ENCODE measurements around the gene TRIM34. TPM values are rescaled to one million over a fixed set of nuclear protein-coding genes. Genes with fewer than 3 reads are reported as not detected.

Gene TRIM34
- total and polyA plus RNA-seq, 10 of the 15 experiments (the other 5 are each of a cell fraction or from before 2014, with no cell fraction given) = 16.7 to 51.4 (median 21.5) TPM

- no peak for TF ChIP-seq MEF2B (IDR thresholded peaks at IDR 0.05; ENCODE audit: partially characterized antibody, poor library complexity, severe bottlenecking)
- TF ChIP-seq KAT2A (conservative IDR thresholded peaks at IDR 0.05; ENCODE audit: control insufficient read depth, low read depth, low read length) = no peak
These were observed 3.9 kb upstream of the TRIM34 start (continued) for GRCh38 chr11:5620651-5621521.

DNA sequence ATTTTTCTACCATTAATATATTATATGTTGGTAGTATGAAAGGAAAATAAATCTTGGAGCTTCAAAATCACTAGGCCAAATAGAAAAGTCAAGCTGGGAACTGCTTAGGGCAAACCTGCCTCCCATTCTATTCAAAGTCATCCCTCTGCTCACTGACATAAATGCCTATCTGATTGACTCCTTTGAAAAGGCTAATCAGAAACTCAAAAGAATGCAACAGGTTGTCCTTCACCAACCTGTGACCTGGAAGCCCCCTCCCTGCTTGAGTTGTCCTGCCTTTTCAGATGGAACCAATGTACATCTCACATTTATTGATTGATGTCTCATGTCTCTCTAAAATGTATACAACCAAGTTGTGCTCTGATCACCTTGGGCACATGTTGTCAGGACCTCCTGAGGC, 3.2 kb upstream of the TRIM34 start:
- ChIA-PET SMC1A (ENCODE audit: uncharacterized antibody, unreplicated experiment) (interaction anchor here (0.8 to 1.5 kb wide), 4 partner anchors 11 to 732 kb away, joined by 3 to 5 read pairs (median 4); no protein-coding TSS in a partner anchor), CTCF (interaction anchor here (0.9 to 1.5 kb wide), 2 partner anchors 11 to 22 kb away, joined by 3 to 6 read pairs; no protein-coding TSS in a partner anchor), POLR2A (interaction anchor here (1.2 to 1.4 kb wide), 2 partner anchors 11 to 12 kb away, joined by 3 read pairs; no protein-coding TSS in a partner anchor), RAD21 (ENCODE audit: unreplicated experiment) (interaction anchor here (1.6 kb wide), 1 partner anchor 69 kb away, joined by 4 read pairs; the partner anchor contains the start of gene TRIM22)
- no peaks in the 10 kb centered on the region for H3K36me3 ChIP-seq (ENCODE audit: control insufficient read depth in 2 of 2, insufficient read depth in 2 of 2, low read length in 1 of 2)
- TF ChIP-seq KAT2A (conservative IDR thresholded peaks at IDR 0.05; ENCODE audit: control insufficient read depth, low read depth, low read length) (no peak), ZBED1 (IDR thresholded peaks at IDR 0.05; ENCODE audit: borderline replicate concordance) (no peak), RAD51 (IDR thresholded peaks at IDR 0.05) (no peak), MYC (IDR thresholded peaks at IDR 0.05; ENCODE audit: insufficient read depth, insufficient read length, insufficient replicate concordance, low read length, severe bottlenecking) (no peak), RBBP5 (conservative IDR thresholded peaks at IDR 0.05) (no peak), TBL1XR1 (IDR thresholded peaks at IDR 0.05; ENCODE audit: low read depth, low read length) (no peak), RAD21 (IDR thresholded peaks at IDR 0.05; ENCODE audit: insufficient read depth, low read depth, low read length) (no peak), TCF12 (IDR thresholded peaks at IDR 0.05; ENCODE audit: low read depth, low read length) (no peak)
- TF ChIP-seq, protein P1, sequence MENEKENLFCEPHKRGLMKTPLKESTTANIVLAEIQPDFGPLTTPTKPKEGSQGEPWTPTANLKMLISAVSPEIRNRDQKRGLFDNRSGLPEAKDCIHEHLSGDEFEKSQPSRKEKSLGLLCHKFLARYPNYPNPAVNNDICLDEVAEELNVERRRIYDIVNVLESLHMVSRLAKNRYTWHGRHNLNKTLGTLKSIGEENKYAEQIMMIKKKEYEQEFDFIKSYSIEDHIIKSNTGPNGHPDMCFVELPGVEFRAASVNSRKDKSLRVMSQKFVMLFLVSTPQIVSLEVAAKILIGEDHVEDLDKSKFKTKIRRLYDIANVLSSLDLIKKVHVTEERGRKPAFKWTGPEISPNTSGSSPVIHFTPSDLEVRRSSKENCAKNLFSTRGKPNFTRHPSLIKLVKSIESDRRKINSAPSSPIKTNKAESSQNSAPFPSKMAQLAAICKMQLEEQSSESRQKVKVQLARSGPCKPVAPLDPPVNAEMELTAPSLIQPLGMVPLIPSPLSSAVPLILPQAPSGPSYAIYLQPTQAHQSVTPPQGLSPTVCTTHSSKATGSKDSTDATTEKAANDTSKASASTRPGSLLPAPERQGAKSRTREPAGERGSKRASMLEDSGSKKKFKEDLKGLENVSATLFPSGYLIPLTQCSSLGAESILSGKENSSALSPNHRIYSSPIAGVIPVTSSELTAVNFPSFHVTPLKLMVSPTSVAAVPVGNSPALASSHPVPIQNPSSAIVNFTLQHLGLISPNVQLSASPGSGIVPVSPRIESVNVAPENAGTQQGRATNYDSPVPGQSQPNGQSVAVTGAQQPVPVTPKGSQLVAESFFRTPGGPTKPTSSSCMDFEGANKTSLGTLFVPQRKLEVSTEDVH (IDR thresholded peaks at IDR 0.05; ENCODE audit: low read depth, partially characterized antibody) = no peak
- TF ChIP-seq, protein P2, sequence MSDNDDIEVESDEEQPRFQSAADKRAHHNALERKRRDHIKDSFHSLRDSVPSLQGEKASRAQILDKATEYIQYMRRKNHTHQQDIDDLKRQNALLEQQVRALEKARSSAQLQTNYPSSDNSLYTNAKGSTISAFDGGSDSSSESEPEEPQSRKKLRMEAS (IDR thresholded peaks at IDR 0.05; ENCODE audit: low read depth, low read length) = no peak
- TF ChIP-seq, protein P3, sequence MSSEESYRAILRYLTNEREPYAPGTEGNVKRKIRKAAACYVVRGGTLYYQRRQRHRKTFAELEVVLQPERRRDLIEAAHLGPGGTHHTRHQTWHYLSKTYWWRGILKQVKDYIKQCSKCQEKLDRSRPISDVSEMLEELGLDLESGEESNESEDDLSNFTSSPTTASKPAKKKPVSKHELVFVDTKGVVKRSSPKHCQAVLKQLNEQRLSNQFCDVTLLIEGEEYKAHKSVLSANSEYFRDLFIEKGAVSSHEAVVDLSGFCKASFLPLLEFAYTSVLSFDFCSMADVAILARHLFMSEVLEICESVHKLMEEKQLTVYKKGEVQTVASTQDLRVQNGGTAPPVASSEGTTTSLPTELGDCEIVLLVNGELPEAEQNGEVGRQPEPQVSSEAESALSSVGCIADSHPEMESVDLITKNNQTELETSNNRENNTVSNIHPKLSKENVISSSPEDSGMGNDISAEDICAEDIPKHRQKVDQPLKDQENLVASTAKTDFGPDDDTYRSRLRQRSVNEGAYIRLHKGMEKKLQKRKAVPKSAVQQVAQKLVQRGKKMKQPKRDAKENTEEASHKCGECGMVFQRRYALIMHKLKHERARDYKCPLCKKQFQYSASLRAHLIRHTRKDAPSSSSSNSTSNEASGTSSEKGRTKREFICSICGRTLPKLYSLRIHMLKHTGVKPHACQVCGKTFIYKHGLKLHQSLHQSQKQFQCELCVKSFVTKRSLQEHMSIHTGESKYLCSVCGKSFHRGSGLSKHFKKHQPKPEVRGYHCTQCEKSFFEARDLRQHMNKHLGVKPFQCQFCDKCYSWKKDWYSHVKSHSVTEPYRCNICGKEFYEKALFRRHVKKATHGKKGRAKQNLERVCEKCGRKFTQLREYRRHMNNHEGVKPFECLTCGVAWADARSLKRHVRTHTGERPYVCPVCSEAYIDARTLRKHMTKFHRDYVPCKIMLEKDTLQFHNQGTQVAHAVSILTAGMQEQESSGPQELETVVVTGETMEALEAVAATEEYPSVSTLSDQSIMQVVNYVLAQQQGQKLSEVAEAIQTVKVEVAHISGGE (CRISPR knock-in tag; IDR thresholded peaks at IDR 0.05) = no peak
- TF ChIP-seq, protein P4, sequence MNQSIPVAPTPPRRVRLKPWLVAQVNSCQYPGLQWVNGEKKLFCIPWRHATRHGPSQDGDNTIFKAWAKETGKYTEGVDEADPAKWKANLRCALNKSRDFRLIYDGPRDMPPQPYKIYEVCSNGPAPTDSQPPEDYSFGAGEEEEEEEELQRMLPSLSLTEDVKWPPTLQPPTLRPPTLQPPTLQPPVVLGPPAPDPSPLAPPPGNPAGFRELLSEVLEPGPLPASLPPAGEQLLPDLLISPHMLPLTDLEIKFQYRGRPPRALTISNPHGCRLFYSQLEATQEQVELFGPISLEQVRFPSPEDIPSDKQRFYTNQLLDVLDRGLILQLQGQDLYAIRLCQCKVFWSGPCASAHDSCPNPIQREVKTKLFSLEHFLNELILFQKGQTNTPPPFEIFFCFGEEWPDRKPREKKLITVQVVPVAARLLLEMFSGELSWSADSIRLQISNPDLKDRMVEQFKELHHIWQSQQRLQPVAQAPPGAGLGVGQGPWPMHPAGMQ (IDR thresholded peaks at IDR 0.05; ENCODE audit: borderline replicate concordance) = no peak
- H3K27me3 ChIP-seq (replicated peaks in 1 of 2; ENCODE audit: control insufficient read depth in 2 of 2, insufficient read depth in 2 of 2, low read length in 1 of 2) = no peaks in the 10 kb centered on the region
- no peaks in the 10 kb centered on the region for H3K9me3 ChIP-seq (replicated peaks; ENCODE audit: control insufficient read depth, insufficient read depth, low read length)
- no peak overlapping the region for H3K27ac ChIP-seq (ENCODE audit: control insufficient read depth, insufficient read depth)
- no peak overlapping the region for H3K4me3 ChIP-seq
- intact Hi-C loops (cut with micrococcal nuclease; ENCODE audit: unreplicated experiment) (no loop called here), in situ Hi-C loops (cut with MboI) (loop anchor here (10.0 kb wide), 1 partner anchor 1123 kb away; no protein-coding TSS in a partner anchor)
- peaks cover 2% of the 10 kb centered on the region; the same call in 1 of the 2 replicates for H3K4me1 ChIP-seq (ENCODE audit: control insufficient read depth, insufficient read depth, low read length)
- H3K79me2 ChIP-seq (ENCODE audit: control insufficient read depth, insufficient read depth, low read length) = peaks cover 17% of the 10 kb centered on the region
- FAIRE-seq = no peak
- no peak for ATAC-seq
- DNase-seq (ENCODE audit: low read depth, low spot score) = no peak
- no peak overlapping the region for H3K9ac ChIP-seq (ENCODE audit: control insufficient read depth, insufficient read depth, low read length)
- H3K4me2 ChIP-seq (ENCODE audit: control insufficient read depth, insufficient read depth) = no peak overlapping the region
- no peaks in the 10 kb centered on the region for H4K20me1 ChIP-seq (ENCODE audit: control insufficient read depth, insufficient read depth)
- H2AFZ ChIP-seq (ENCODE audit: control insufficient read depth, low read depth, low read length) = no peak overlapping the region
- BruUV-seq (replicated peaks) = no TSS peak
